GM13976 (cell line): ENCODE results near the gene CNNM4.

Source experiments
- DNase-seq: peaks from one replicate; pipeline ENCODE4 v3.0.0; 2012; ENCODE audit warnings: low spot score
- CTCF ChIP-seq: IDR thresholded peaks from 2 replicates; pipeline ENCODE4 v1.5.1; 2012; ENCODE audit warnings: borderline replicate concordance, mild to moderate bottlenecking; ENCODE audit not compliant: insufficient read depth; ENCODE audit errors: extremely low read depth, missing control alignments, control extremely low read depth
- in situ Hi-C: fragments of 300-500 bp; cut with MboI; formaldehyde crosslinking; loops from one replicate; pipeline ENCODE4 v1.12.0; 2022; ENCODE audit warnings: low sequenced_read_pairs, mixed read lengths, inconsistent platforms; ENCODE audit not compliant: unreplicated experiment

The CNNM4 gene

GRCh38 chr2:96830044-96830562 lies 69.4 kb downstream of the CNNM4 start:
- DNase-seq = no peak
- no peak for TF ChIP-seq CTCF
- in situ Hi-C loops = no loop called here

GRCh38 chr2:96831679-96832078 lies 71.0 kb downstream of the CNNM4 start:
- no peak for TF ChIP-seq CTCF
- no peak for DNase-seq
- in situ Hi-C loops = no loop called here

GRCh38 chr2:96832408-96832753 lies 71.7 kb downstream of the CNNM4 start:
- in situ Hi-C loops = no loop called here
- no peak for DNase-seq
- TF ChIP-seq CTCF = no peak

- DNase-seq = no peak
- TF ChIP-seq CTCF = no peak
- in situ Hi-C loops = no loop called here
Measured at GRCh38 chr2:96832754-96833507, 72.2 kb downstream of the CNNM4 start.

- no peak for TF ChIP-seq CTCF
- DNase-seq = no peak
- in situ Hi-C loops = no loop called here
Measured at GRCh38 chr2:96835830-96836229, 75.1 kb downstream of the CNNM4 start.

GRCh38 chr2:96837575-96837974 lies 76.9 kb downstream of the CNNM4 start:
- no peak for TF ChIP-seq CTCF
- in situ Hi-C loops = no loop called here
- DNase-seq = no peak
